IMR-90 (cell line): Measurements from ENCODE around the gene HSD17B4. TPM values are rescaled to one million over a fixed set of nuclear protein-coding genes. Genes with fewer than 3 reads are reported as not detected.
A peak's percentile ranks its signal among the peaks of the same experiment; 100 is the strongest.

Source experiments
- ATAC-seq: fragments of 200-7000 bp; cut with Tn5 transposase; 2 replicates; pipeline ENCODE4 v1.9.1; 2020; ENCODE audit warnings: low read depth, mild to moderate bottlenecking, moderate library complexity
- BruUV-seq: library from RNA; stranded (reverse); fragments of 400-500 nt; replicated peaks from 2 replicates; lab custom pipeline; 2021; lab: Mats Ljungman, UMichigan
- CTCF ChIA-PET: fragments of 300-600 bp; formaldehyde crosslinking; extraction: SDS; loops from one replicate; lab custom pipeline; 2021; ENCODE audit warnings: antibody characterized with exemption; lab: Yijun Ruan, JAX
- POLR2A ChIA-PET: fragments of 300-600 bp; sonication (Branson Sonifier 250); formaldehyde crosslinking; loops from one replicate; lab custom pipeline; 2022; ENCODE audit warnings: antibody characterized with exemption; ENCODE audit not compliant: unreplicated experiment; lab: Charles Lee
- DNase-seq: peaks from one replicate; pipeline ENCODE4 v3.0.0; 2013
- H2AFZ ChIP-seq: replicated peaks from 2 replicates; pipeline ENCODE3; 2013; ENCODE audit warnings: low read length, mild to moderate bottlenecking; ENCODE audit not compliant: poor library complexity
- H2AK5ac ChIP-seq: 2 replicates; pipeline ENCODE4 v1.6.1; 2013; ENCODE audit warnings: low read depth, low read length, inconsistent platforms
- H2AK9ac ChIP-seq: replicated peaks from 2 replicates; pipeline ENCODE3; 2013; ENCODE audit warnings: mild to moderate bottlenecking, low read depth, low read length, moderate library complexity; ENCODE audit not compliant: poor library complexity
- H2BK120ac ChIP-seq: 2 replicates; pipeline ENCODE4 v1.6.1; 2013; ENCODE audit warnings: low read depth, low read length, inconsistent platforms
- H2BK15ac ChIP-seq: 3 replicates; pipeline ENCODE4 v1.6.1; 2013; ENCODE audit warnings: low read depth, low read length, inconsistent platforms
- H2BK20ac ChIP-seq: 2 replicates; pipeline ENCODE4 v1.6.1; 2013; ENCODE audit warnings: low read depth, mild to moderate bottlenecking, inconsistent platforms, low read length, moderate library complexity
- H2BK5ac ChIP-seq: 2 replicates; pipeline ENCODE4 v1.6.1; 2013; ENCODE audit warnings: mild to moderate bottlenecking, low read depth, low read length, inconsistent platforms; ENCODE audit not compliant: poor library complexity, severe bottlenecking
- H3K14ac ChIP-seq: replicated peaks from 2 replicates; pipeline ENCODE4 v1.6.1; 2013; ENCODE audit warnings: low read depth, low read length, inconsistent platforms
- H3K18ac ChIP-seq: 2 replicates; pipeline ENCODE4 v1.6.1; 2013; ENCODE audit warnings: low read depth, low read length, control low read depth
- H3K23ac ChIP-seq: 2 replicates; pipeline ENCODE4 v1.6.1; 2013; ENCODE audit warnings: low read depth, low read length, inconsistent platforms
- H3K27ac ChIP-seq: 2 replicates; pipeline ENCODE4 v1.5.1; 2013; ENCODE audit warnings: mild to moderate bottlenecking, control low read depth, low read length; ENCODE audit not compliant: insufficient read depth
- H3K27me3 ChIP-seq: 2 replicates; pipeline ENCODE4 v1.6.1; 2013; ENCODE audit warnings: low read length; ENCODE audit not compliant: control insufficient read depth, insufficient read depth
- H3K36me3 ChIP-seq: 2 replicates; pipeline ENCODE4 v1.6.1; 2013; ENCODE audit warnings: low read length, mixed read lengths; ENCODE audit not compliant: control insufficient read depth, insufficient read depth
- H3K4ac ChIP-seq: 2 replicates; pipeline ENCODE4 v1.6.1; 2013; ENCODE audit warnings: low read depth, low read length, inconsistent platforms
- H3K4me1 ChIP-seq: 2 replicates; pipeline ENCODE4 v1.6.1; 2013; ENCODE audit warnings: low read length, mixed read lengths; ENCODE audit not compliant: control insufficient read depth, insufficient read depth
- H3K4me2 ChIP-seq: 2 replicates; pipeline ENCODE4 v1.6.1; 2013; ENCODE audit warnings: low read depth, mild to moderate bottlenecking, control low read depth, low read length, moderate library complexity
- H3K4me3 ChIP-seq: 2 replicates; pipeline ENCODE4 v1.5.1; 2013; ENCODE audit warnings: low read depth, mild to moderate bottlenecking, control low read depth, low read length, moderate library complexity; ENCODE audit not compliant: insufficient read depth
- H3K56ac ChIP-seq: 2 replicates; pipeline ENCODE4 v1.6.1; 2013; ENCODE audit warnings: low read length, inconsistent platforms; ENCODE audit not compliant: insufficient read depth; ENCODE audit errors: extremely low read depth
- H3K79me1 ChIP-seq, 2 experiments: 2 replicates each; pipeline ENCODE4 v1.6.1; 2013; ENCODE audit warnings: low read length in 2 of 2, inconsistent platforms in 1 of 2, low read depth in 1 of 2
- H3K9ac ChIP-seq: 2 replicates; pipeline ENCODE4 v1.6.1; 2013; ENCODE audit warnings: low read depth, low read length, control low read depth
- H3K9me1 ChIP-seq: 2 replicates; pipeline ENCODE4 v1.6.1; 2013; ENCODE audit warnings: low read length, inconsistent platforms; ENCODE audit not compliant: insufficient read depth
- H3K9me3 ChIP-seq: 2 replicates; pipeline ENCODE4 v1.6.1; 2013; ENCODE audit warnings: low read length; ENCODE audit not compliant: control insufficient read depth, insufficient read depth
- H4K20me1 ChIP-seq: 2 replicates; pipeline ENCODE4 v1.6.1; 2013; ENCODE audit warnings: low read length, inconsistent platforms; ENCODE audit not compliant: insufficient read depth
- H4K5ac ChIP-seq: 2 replicates; pipeline ENCODE4 v1.6.1; 2013; ENCODE audit warnings: mild to moderate bottlenecking, low read depth, low read length, control low read depth
- H4K8ac ChIP-seq, 2 experiments: 2 replicates each; pipeline ENCODE4 v1.6.1; 2013; ENCODE audit warnings: low read depth in 2 of 2, low read length in 2 of 2, control low read depth in 1 of 2, inconsistent platforms in 1 of 2
- H4K91ac ChIP-seq: 2 replicates; pipeline ENCODE4 v1.6.1; 2013; ENCODE audit warnings: low read depth, low read length, inconsistent platforms; ENCODE audit not compliant: insufficient read depth
- BHLHE40 ChIP-seq: fragments of 150-350 bp; IDR thresholded peaks from 2 replicates; pipeline ENCODE4 v1.6.1; 2016; ENCODE audit warnings: mild to moderate bottlenecking, low read depth, low read length
- CEBPB ChIP-seq: IDR thresholded peaks from 2 replicates; pipeline ENCODE4 v1.6.1; 2012; ENCODE audit warnings: low read depth, low read length, improper control_type of control experiment
- CHD1 ChIP-seq: IDR thresholded peaks from 2 replicates; pipeline ENCODE4 v1.6.1; 2012; ENCODE audit warnings: low read depth, low read length, improper control_type of control experiment
- CTCF ChIP-seq: conservative IDR thresholded peaks from 2 replicates; pipeline ENCODE4 v1.5.1; 2012; ENCODE audit warnings: mild to moderate bottlenecking, low read depth, low read length, improper control_type of control experiment
- FOS ChIP-seq: fragments of 150-350 bp; IDR thresholded peaks from 2 replicates; pipeline ENCODE4 v1.6.1; 2016; ENCODE audit warnings: low read depth, low read length
- MAFK ChIP-seq: IDR thresholded peaks from 2 replicates; pipeline ENCODE4 v1.6.1; 2012; ENCODE audit warnings: low read depth, low read length, improper control_type of control experiment
- MAZ ChIP-seq: IDR thresholded peaks from 2 replicates; pipeline ENCODE4 v1.6.1; 2012; ENCODE audit warnings: low read depth, mild to moderate bottlenecking, low read length, improper control_type of control experiment, moderate library complexity, borderline replicate concordance
- MXI1 ChIP-seq: IDR thresholded peaks from 2 replicates; pipeline ENCODE4 v1.6.1; 2012; ENCODE audit warnings: low read depth, mild to moderate bottlenecking, low read length, moderate library complexity, borderline replicate concordance
- NFE2L2 ChIP-seq: fragments of 150-350 bp; IDR thresholded peaks from 2 replicates; pipeline ENCODE4 v1.6.1; 2016; ENCODE audit warnings: low read depth, mild to moderate bottlenecking, low read length
- POLR2A ChIP-seq: IDR thresholded peaks from 2 replicates; pipeline ENCODE4 v1.6.1; 2012; ENCODE audit warnings: mild to moderate bottlenecking, low read depth, low read length
- RAD21 ChIP-seq: IDR thresholded peaks from 2 replicates; pipeline ENCODE4 v1.6.1; 2012; ENCODE audit warnings: low read length, improper control_type of control experiment
- SMC3 ChIP-seq: fragments of 150-350 bp; IDR thresholded peaks from 2 replicates; pipeline ENCODE4 v1.6.1; 2016; ENCODE audit warnings: low read depth, mild to moderate bottlenecking, antibody characterized with exemption, low read length, moderate library complexity
- USF2 ChIP-seq: fragments of 150-350 bp; IDR thresholded peaks from 2 replicates; pipeline ENCODE4 v1.6.1; 2017; ENCODE audit warnings: mild to moderate bottlenecking, antibody characterized with exemption, low read length, low read depth
- WGBS, 2 experiments: methylation state at CpG; one replicate each; pipeline versions ENCODE4 v1.1.5 to v1.1.7; 2013; ENCODE audit warnings: missing lambda C conversion rate in 2 of 2; ENCODE audit not compliant: insufficient read length in 1 of 2; ENCODE audit errors: extremely low coverage in 2 of 2; 5-methylcytosine and 5-hydroxymethylcytosine counted together
- dilution Hi-C: fragments of 300-500 bp; cut with HindIII; formaldehyde crosslinking; loops from one replicate; pipeline ENCODE4 v1.14.3; 2018; ENCODE audit warnings: low sequenced_read_pairs; ENCODE audit not compliant: unreplicated experiment
- in situ Hi-C: fragments of 300-500 bp; cut with MboI; formaldehyde crosslinking; loops from 3 replicates; pipeline ENCODE4 v1.14.3; 2019; ENCODE audit warnings: low sequenced_read_pairs, inconsistent platforms, mixed read lengths
- intact Hi-C: fragments of 100-400 bp; cut with micrococcal nuclease; formaldehyde crosslinking; loops from 2 replicates; pipeline ENCODE4 v1.10.0; 2022
- polyA plus RNA-seq, 3 experiments: library from polyadenylated mRNA; depleted of rRNA; stranded (reverse); fragments of >200 nt; gene quantifications; 2 replicates each; pipeline ENCODE4 v1.2.3, GENCODE V29; 2012; ENCODE audit warnings: low replicate concordance in 1 of 3
- total RNA-seq: library from RNA; depleted of rRNA; stranded (reverse); fragments of >200 nt; gene quantifications from 2 replicates; pipeline ENCODE4 v1.2.3, GENCODE V29; 2012

The HSD17B4 gene
- total and polyA plus RNA-seq, 2 of the 4 experiments (the other 2 are of a cell fraction): 95.1 to 154 TPM

GRCh38 chr5:119411361-119412278 lies 40.7 kb upstream of the HSD17B4 start:
- Histone ChIP-seq H3K9me3 (no peaks in the 10 kb centered on the region), H2AK5ac (no peak overlapping the region), H3K4me1 (peaks cover 2% of the 10 kb centered on the region), H3K18ac (peak overlapping the region; percentile 78), H2AFZ (peak overlapping the region; percentile 69), H3K4me2 (peak overlapping the region; percentile 80), H2BK120ac (peak overlapping the region; percentile 73), H2BK5ac (peak overlapping the region; percentile 15), H4K20me1 (no peaks in the 10 kb centered on the region), H3K9ac (peak overlapping the region; percentile 71), H2AK9ac (no peak overlapping the region), H4K8ac (peak overlapping the region in 1 of 2 experiments; percentile 48; a peak in 2 of 4 replicates), H3K14ac (peak overlapping the region; percentile 35), H3K4me3 (peak overlapping the region; percentile 59), H3K79me1 (no peaks in the 10 kb centered on the region), H3K4ac (peak overlapping the region; percentile 55), H3K56ac (peak overlapping the region; percentile 68), H2BK15ac (no peak overlapping the region), H3K36me3 (no peaks in the 10 kb centered on the region), H4K5ac (peak overlapping the region; percentile 45), H3K9me1 (peaks cover 3% of the 10 kb centered on the region; the same call in 1 of the 2 replicates), H2BK20ac (peak overlapping the region; percentile 71; the same call in 1 of the 2 replicates), H3K23ac (peak overlapping the region; percentile 34; the same call in 1 of the 2 replicates), H3K27me3 (peaks cover 4% of the 10 kb centered on the region), H3K27ac (peak overlapping the region; percentile 65), H4K91ac (no peak overlapping the region)
- POLR2A ChIA-PET: no interaction called here
- intact Hi-C loops: loop anchor here (1.0 kb wide), 5 partner anchors 55 to 423 kb away; partner anchors contain the start of genes DTWD2 and TNFAIP8
- 0% methylated on average over 4 of the region's 15 CpGs; no CpG with 5 or more reads in 1 of the 2 experiments for WGBS, 2 experiments
- in situ Hi-C loops: loop anchor here (5.0 to 10.0 kb wide), 2 partner anchors 387 to 424 kb away; partner anchors contain the start of gene DTWD2
- peak; percentile 94 for ATAC-seq
- no TSS peak for BruUV-seq
- dilution Hi-C loops: no loop called here
- CTCF ChIA-PET: interaction anchor here (0.7 to 3.2 kb wide), 30 partner anchors 11 to 423 kb away, joined by 3 to 31 read pairs (median 4); partner anchors contain the start of genes DMXL1, DTWD2 and TNFAIP8
- peak; percentile 81 for DNase-seq
- TF ChIP-seq CEBPB: no peak
- peak; percentile 91 for TF ChIP-seq CTCF
- TF ChIP-seq RAD21: peak; percentile 89
- TF ChIP-seq CHD1: no peak
- TF ChIP-seq SMC3: peak; percentile 87
- no peak for TF ChIP-seq MXI1
- TF ChIP-seq MAFK: peak; percentile 77
- TF ChIP-seq NFE2L2: no peak
- TF ChIP-seq POLR2A: peak; percentile 58
- TF ChIP-seq FOS: no peak
- TF ChIP-seq MAZ: no peak; the same call in 1 of the 2 replicates
- TF ChIP-seq USF2: no peak
- TF ChIP-seq BHLHE40: no peak
